HEK293T (cell line): Measurements from ENCODE around the gene TMEM43.

Experiments used
- CTCF ChIA-PET: fragments of 350-600 bp; formaldehyde crosslinking; extraction: SDS; loops from one replicate; lab custom pipeline; 2021; ENCODE audit warnings: antibody characterized with exemption, inconsistent platforms; lab: Yijun Ruan, JAX
- POLR2A ChIA-PET: fragments of 350-600 bp; formaldehyde crosslinking; extraction: SDS; loops from one replicate; lab custom pipeline; 2020; ENCODE audit warnings: antibody characterized with exemption, inconsistent platforms; lab: Yijun Ruan, JAX
- DNase-seq: peaks from one replicate; pipeline ENCODE4 v3.0.0; 2012; ENCODE audit warnings: mixed read lengths; ENCODE audit errors: extremely low spot score
- ARNT ChIP-seq: fragments of 450-650 bp; IDR thresholded peaks from 2 replicates; pipeline ENCODE4 v1.6.1; 2017; ENCODE audit warnings: mild to moderate bottlenecking
- BHLHE40 ChIP-seq: fragments of 450-650 bp; IDR thresholded peaks from 2 replicates; pipeline ENCODE4 v1.6.1; 2016; ENCODE audit warnings: mild to moderate bottlenecking, moderate library complexity, borderline replicate concordance
- CTBP1 ChIP-seq: fragments of 450-650 bp; IDR thresholded peaks from 2 replicates; pipeline ENCODE4 v1.6.1; 2016; ENCODE audit warnings: borderline replicate concordance
- ELF4 ChIP-seq: fragments of 450-650 bp; IDR thresholded peaks from 2 replicates; pipeline ENCODE4 v1.6.1; 2017; ENCODE audit warnings: antibody characterized with exemption
- FOXA1 ChIP-seq: fragments of 450-650 bp; IDR thresholded peaks from 2 replicates; pipeline ENCODE4 v1.6.1; 2016; ENCODE audit warnings: mild to moderate bottlenecking
- FOXK2 ChIP-seq: fragments of 450-650 bp; IDR thresholded peaks from 2 replicates; pipeline ENCODE4 v1.6.1; 2016; ENCODE audit warnings: mild to moderate bottlenecking
- FOXM1 ChIP-seq: fragments of 450-650 bp; IDR thresholded peaks from 2 replicates; pipeline ENCODE4 v1.6.1; 2017; ENCODE audit warnings: mild to moderate bottlenecking, borderline replicate concordance
- HDGF ChIP-seq: fragments of 450-650 bp; IDR thresholded peaks from 2 replicates; pipeline ENCODE4 v1.6.1; 2017; ENCODE audit warnings: antibody characterized with exemption, borderline replicate concordance
- L3MBTL2 ChIP-seq: fragments of 450-650 bp; conservative IDR thresholded peaks from 2 replicates; pipeline ENCODE4 v1.6.1; 2016; ENCODE audit warnings: mild to moderate bottlenecking
- LEF1 ChIP-seq: fragments of 450-650 bp; IDR thresholded peaks from 2 replicates; pipeline ENCODE4 v1.6.1; 2017; ENCODE audit warnings: mild to moderate bottlenecking, borderline replicate concordance
- NFRKB ChIP-seq: fragments of 450-650 bp; IDR thresholded peaks from 2 replicates; pipeline ENCODE4 v1.6.1; 2016; ENCODE audit warnings: mild to moderate bottlenecking, moderate library complexity
- PKNOX1 ChIP-seq: fragments of 450-650 bp; IDR thresholded peaks from 2 replicates; pipeline ENCODE4 v1.6.1; 2016
- SP1 ChIP-seq: fragments of 450-650 bp; IDR thresholded peaks from 2 replicates; pipeline ENCODE4 v1.6.1; 2017
- SUZ12 ChIP-seq: fragments of 450-650 bp; IDR thresholded peaks from 2 replicates; pipeline ENCODE4 v1.6.1; 2016; ENCODE audit warnings: mild to moderate bottlenecking
- TARDBP ChIP-seq: fragments of 450-650 bp; IDR thresholded peaks from 2 replicates; pipeline ENCODE4 v1.6.1; 2016
- ZNF384 ChIP-seq: fragments of 450-650 bp; IDR thresholded peaks from 2 replicates; pipeline ENCODE4 v1.6.1; 2016

TMEM43 gene

GRCh38 chr3:14142567-14143270 is 17.9 kb downstream of the TMEM43 start:
- CTCF ChIA-PET: interaction anchor here (0.8 kb wide), 1 partner anchor 247 kb away, joined by 3 read pairs; no protein-coding TSS in a partner anchor
- POLR2A ChIA-PET: no interaction called here
- no peak for DNase-seq
- TF ChIP-seq ELF4 (no peak), L3MBTL2 (no peak), SUZ12 (no peak), ARNT (no peak), PKNOX1 (no peak), FOXA1 (no peak), BHLHE40 (no peak), CTBP1 (no peak), HDGF (no peak), FOXK2 (no peak), LEF1 (no peak), TARDBP (no peak), SP1 (no peak), FOXM1 (no peak), ZNF384 (no peak), NFRKB (no peak)

- ChIA-PET CTCF (no interaction called here), POLR2A (no interaction called here)
- TF ChIP-seq HDGF (no peak), LEF1 (no peak), SP1 (no peak), FOXM1 (no peak), SUZ12 (no peak)
- no peak for DNase-seq
Measured at GRCh38 chr3:14143271-14144225, 18.7 kb downstream of the TMEM43 start.

GRCh38 chr3:14144423-14145075 is 19.7 kb downstream of the TMEM43 start:
- POLR2A ChIA-PET: interaction anchor here (0.9 kb wide), 1 partner anchor 34 kb away, joined by 5 read pairs; the partner anchor contains the start of genes LSM3 and XPC
- TF ChIP-seq ARNT (no peak), PKNOX1 (peak; percentile 57)
- CTCF ChIA-PET: interaction anchor here (0.6 to 0.7 kb wide), 2 partner anchors 45 to 692 kb away, joined by 3 to 4 read pairs; no protein-coding TSS in a partner anchor

GRCh38 chr3:14145236-14145635 is 20.4 kb downstream of the TMEM43 start:
- ChIA-PET POLR2A (interaction anchor here (0.9 kb wide), 1 partner anchor 33 kb away, joined by 5 read pairs; the partner anchor contains the start of genes LSM3 and XPC), CTCF (interaction anchor here (0.7 to 1.6 kb wide), 2 partner anchors 249 to 692 kb away, joined by 4 to 6 read pairs; no protein-coding TSS in a partner anchor)
- TF ChIP-seq PKNOX1: no peak
- TF ChIP-seq LEF1: no peak
- TF ChIP-seq ELF4: no peak
- no peak for TF ChIP-seq TARDBP
- no peak for TF ChIP-seq FOXA1
- DNase-seq: no peak

More at GRCh38 chr3:14144423-14145075, 19.7 kb downstream of the TMEM43 start:
- DNase-seq: peak; percentile 67

- no peak for DNase-seq
- no peak for TF ChIP-seq PKNOX1
- TF ChIP-seq HDGF: no peak
- no peak for TF ChIP-seq TARDBP
- TF ChIP-seq SUZ12: no peak
- ChIA-PET CTCF (interaction anchor here (0.6 to 1.6 kb wide), 2 partner anchors 70 to 249 kb away, joined by 4 to 6 read pairs; no protein-coding TSS in a partner anchor), POLR2A (interaction anchor here (0.9 to 1.8 kb wide), 2 partner anchors 21 to 33 kb away, joined by 4 read pairs; partner anchors contain the start of genes CHCHD4, LSM3, TMEM43 and XPC)
Measured at GRCh38 chr3:14145670-14146380, 21.0 kb downstream of the TMEM43 start.
